T-helper 2 cell treated with Interferon-gamma antibody and Interleukin-4, amounts not matched to agents 5 μg/mL and 100 μg/mL, for 36 hours (primary cell): Measurements from ENCODE around the gene RAB3C.

Experiments used
- DNase-seq: peaks from one replicate; pipeline ENCODE4 v3.0.0; 2021; ENCODE audit warnings: low spot score
- H3K27ac Mint-ChIP-seq: one replicate; pipeline ENCODE4 v1.8.0; 2021; ENCODE audit warnings: mild to moderate bottlenecking, mixed read lengths
- H3K27me3 Mint-ChIP-seq: one replicate; pipeline ENCODE4 v1.8.0; 2021; ENCODE audit warnings: low read depth, mixed read lengths
- H3K36me3 Mint-ChIP-seq: one replicate; pipeline ENCODE4 v1.8.0; 2021; ENCODE audit warnings: low read depth, mixed read lengths
- H3K4me1 Mint-ChIP-seq: one replicate; pipeline ENCODE4 v1.8.0; 2021; ENCODE audit warnings: low read depth, mixed read lengths
- H3K4me3 Mint-ChIP-seq: one replicate; pipeline ENCODE4 v1.8.0; 2022; ENCODE audit warnings: mild to moderate bottlenecking, moderate library complexity, mixed read lengths
- H3K9me3 Mint-ChIP-seq: one replicate; pipeline ENCODE4 v1.8.0; 2021; ENCODE audit warnings: mixed read lengths

Gene RAB3C

DNA sequence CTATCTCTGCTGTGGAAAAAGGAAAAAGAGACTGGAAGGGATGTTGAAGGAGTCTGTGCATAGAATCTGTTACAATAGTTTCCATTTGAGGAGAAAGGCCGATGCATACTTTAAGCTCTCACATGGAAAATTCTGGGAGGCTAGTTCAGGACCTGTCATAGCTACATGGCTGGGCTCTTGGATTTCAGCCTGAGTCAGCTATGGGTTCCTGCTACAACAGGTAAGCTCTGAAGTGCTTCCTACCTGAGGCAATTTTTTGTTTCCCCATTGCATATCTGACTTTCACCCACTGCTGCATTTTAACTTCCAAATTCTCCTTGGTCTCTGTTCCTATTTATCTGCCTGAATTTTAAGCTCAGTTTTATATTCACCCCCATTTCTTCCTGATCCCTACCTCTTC is 310.7 kb downstream of the RAB3C start:
- Mint-ChIP-seq H3K27ac (no peak overlapping the region), H3K4me1 (peaks cover 8% of the 10 kb centered on the region), H3K27me3 (no peaks in the 10 kb centered on the region), H3K4me3 (no peak overlapping the region), H3K36me3 (no peaks in the 10 kb centered on the region), H3K9me3 (no peaks in the 10 kb centered on the region)
- no peak for DNase-seq

DNA sequence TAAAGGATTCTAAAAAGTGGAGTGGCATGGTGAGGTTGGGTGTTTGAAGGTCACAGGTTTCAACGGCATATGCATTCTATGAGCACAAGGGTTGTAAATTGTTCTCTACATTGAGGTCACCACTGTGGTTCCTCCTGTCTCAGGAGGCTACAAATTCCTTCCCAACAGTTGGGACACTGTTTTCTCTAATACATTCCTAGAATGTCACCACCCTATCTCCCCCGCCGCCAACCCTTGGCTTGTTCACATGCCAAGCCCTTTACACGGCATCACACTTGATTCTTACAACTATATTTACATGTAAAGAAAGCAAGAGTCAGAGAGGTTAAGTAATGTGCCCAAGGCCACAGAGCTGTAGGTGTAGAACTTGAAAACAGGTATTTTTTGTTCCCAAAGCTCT is 315.1 kb downstream of the RAB3C start:
- DNase-seq = no peak
- H3K4me3 Mint-ChIP-seq = no peak overlapping the region
- H3K9me3 Mint-ChIP-seq = no peaks in the 10 kb centered on the region
- peaks cover 9% of the 10 kb centered on the region for H3K27me3 Mint-ChIP-seq
- H3K4me1 Mint-ChIP-seq = no peaks in the 10 kb centered on the region
- H3K36me3 Mint-ChIP-seq = no peaks in the 10 kb centered on the region
- no peak overlapping the region for H3K27ac Mint-ChIP-seq

DNA sequence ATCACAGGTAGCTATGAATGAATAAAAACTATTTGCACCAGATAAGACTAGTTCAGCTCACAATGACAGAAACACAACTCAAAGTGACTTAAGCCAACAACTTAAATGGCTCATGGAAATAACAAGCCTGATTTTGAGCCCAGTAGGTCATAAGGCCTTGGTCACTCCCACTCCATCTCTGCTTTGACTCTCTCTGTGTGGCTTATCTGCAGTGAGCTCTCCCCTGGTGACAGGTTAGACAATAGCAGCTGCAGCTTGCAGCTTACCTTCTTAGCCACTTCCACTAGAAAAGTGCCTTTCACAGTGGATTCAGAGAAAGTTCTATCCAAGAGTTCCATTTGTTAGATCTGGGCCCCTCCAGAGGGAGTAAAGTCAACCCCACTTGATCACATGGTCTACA is 315.7 kb downstream of the RAB3C start:
- Mint-ChIP-seq H3K27me3 (peaks cover 9% of the 10 kb centered on the region), H3K9me3 (no peaks in the 10 kb centered on the region), H3K4me1 (no peaks in the 10 kb centered on the region), H3K36me3 (no peaks in the 10 kb centered on the region), H3K27ac (no peak overlapping the region), H3K4me3 (no peak overlapping the region)
- no peak for DNase-seq

DNA sequence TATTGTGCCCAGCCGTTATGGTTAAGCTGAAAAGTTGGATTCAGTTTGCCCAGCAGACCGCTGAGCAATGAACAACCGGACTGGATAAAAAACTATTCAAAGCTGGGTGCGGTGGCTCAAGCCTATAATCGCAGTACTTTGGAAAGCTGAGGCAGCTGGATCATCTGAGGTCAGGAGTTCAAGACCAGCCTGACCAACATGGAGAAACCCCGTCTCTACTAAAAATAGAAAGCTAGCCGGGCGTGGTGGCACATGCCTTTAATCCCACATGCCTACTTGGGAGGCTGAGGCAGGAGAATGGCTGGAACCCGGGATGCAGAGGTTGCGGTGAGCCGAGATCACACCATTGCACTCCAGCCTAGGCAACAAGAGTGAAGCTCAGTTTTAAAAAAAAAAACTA is 318.4 kb downstream of the RAB3C start:
- Mint-ChIP-seq H3K36me3 (no peaks in the 10 kb centered on the region), H3K4me1 (no peaks in the 10 kb centered on the region), H3K9me3 (peaks cover 2% of the 10 kb centered on the region), H3K4me3 (no peak overlapping the region), H3K27me3 (peaks cover 13% of the 10 kb centered on the region), H3K27ac (no peak overlapping the region)
- no peak for DNase-seq

DNA sequence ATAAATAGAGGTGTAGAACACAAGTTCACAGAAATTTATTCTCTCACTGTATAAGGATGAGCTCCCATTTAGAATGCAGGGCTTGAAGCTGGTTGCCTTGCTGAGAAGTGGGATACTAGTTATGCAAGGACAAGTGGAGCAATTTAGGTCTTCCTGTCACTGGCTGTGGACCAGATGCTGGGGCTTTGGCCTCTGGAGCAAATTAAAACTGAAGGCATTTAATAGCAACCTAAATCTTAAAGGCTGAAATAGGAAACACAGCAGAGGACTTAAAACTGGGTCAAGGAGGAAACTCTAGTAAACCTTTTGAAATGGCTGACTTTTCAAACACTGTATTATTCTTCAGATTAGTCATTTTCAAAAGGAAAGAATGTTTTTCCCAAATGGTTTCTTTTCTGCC is 319.4 kb downstream of the RAB3C start:
- Mint-ChIP-seq H3K27me3 (peaks cover 18% of the 10 kb centered on the region), H3K27ac (no peak overlapping the region), H3K4me1 (no peaks in the 10 kb centered on the region), H3K4me3 (no peak overlapping the region), H3K9me3 (peaks cover 10% of the 10 kb centered on the region), H3K36me3 (no peaks in the 10 kb centered on the region)
- no peak for DNase-seq

DNA sequence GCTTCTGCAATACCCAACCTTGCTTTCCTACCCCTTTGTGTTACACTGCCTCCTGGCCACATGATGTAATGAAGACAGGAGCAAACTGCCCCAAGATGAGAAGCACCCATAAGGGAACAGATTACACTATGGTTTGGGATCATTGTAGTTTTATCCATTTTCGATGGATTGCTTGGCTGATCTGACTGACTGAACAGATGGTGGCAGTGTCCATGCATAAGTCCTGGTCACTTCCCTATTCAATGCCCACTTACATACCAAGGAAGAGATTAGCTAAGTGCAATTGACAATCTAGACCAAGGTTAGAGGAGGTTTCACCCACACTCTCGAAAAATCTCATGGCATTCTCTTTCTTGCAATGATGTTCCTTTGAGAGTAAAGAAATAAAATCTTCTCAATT is 319.9 kb downstream of the RAB3C start:
- Mint-ChIP-seq H3K27me3 (peaks cover 19% of the 10 kb centered on the region), H3K27ac (no peak overlapping the region), H3K36me3 (no peaks in the 10 kb centered on the region), H3K9me3 (peaks cover 10% of the 10 kb centered on the region), H3K4me3 (no peak overlapping the region), H3K4me1 (no peaks in the 10 kb centered on the region)
- DNase-seq = no peak

DNA sequence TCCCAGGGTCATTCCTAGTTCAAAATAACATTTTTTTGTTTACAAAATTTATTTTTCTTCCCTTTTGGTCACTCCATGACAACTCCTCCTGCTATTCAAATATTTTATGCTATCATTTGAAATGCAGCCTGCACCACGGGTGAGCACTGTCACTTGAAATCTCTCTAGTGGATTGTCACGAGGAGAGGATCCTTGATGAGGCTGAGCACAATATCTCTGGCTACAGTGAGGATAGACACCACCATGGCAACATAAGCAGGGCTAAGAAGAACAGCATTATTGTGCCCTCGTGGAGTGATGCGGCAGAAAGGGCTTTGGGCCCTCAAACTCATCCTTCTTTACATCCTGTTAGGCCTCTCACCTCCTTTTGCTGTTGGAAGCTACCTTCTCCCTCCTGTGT is 321.9 kb downstream of the RAB3C start:
- no peak overlapping the region for H3K27ac Mint-ChIP-seq
- peaks cover 10% of the 10 kb centered on the region for H3K9me3 Mint-ChIP-seq
- peaks cover 4% of the 10 kb centered on the region for H3K4me1 Mint-ChIP-seq
- peaks cover 19% of the 10 kb centered on the region for H3K27me3 Mint-ChIP-seq
- DNase-seq = no peak
- H3K4me3 Mint-ChIP-seq = no peak overlapping the region
- H3K36me3 Mint-ChIP-seq = no peaks in the 10 kb centered on the region

DNA sequence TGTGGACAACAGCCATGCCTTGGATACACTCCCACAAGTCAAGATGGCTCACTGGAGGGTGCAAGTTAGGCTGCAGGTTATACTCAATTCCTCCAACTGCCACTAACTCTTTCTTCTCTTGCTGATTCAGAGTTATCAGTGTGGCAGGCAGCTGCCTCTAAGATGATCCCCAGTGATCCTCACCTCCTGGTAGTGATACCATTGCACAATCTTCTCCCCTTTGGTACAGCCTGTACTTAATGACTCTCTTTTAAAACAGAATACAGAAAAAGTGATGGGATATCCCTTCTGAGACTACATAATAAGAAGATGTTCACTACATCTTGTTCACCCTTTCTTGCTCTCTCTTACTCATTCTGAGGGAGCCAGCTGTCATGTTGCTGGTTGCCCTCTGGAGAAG is 323.1 kb downstream of the RAB3C start:
- no peak overlapping the region for H3K4me3 Mint-ChIP-seq
- no peak overlapping the region for H3K27ac Mint-ChIP-seq
- no peak for DNase-seq
- H3K9me3 Mint-ChIP-seq = peaks cover 10% of the 10 kb centered on the region
- H3K36me3 Mint-ChIP-seq = no peaks in the 10 kb centered on the region
- H3K27me3 Mint-ChIP-seq = peaks cover 19% of the 10 kb centered on the region
- H3K4me1 Mint-ChIP-seq = peaks cover 4% of the 10 kb centered on the region
